ENCODE measurements around the gene ONECUT3. TPM values are rescaled to one million over a fixed set of nuclear protein-coding genes. Genes with fewer than 3 reads are reported as not detected.

The ONECUT3 gene
- total and polyA plus RNA-seq, 4 donors: not detected

- TF ChIP-seq CTCF (IDR thresholded peaks at IDR 0.05; ENCODE audit: low read depth, low read length, missing input control) (no peak), SP1 (IDR thresholded peaks at IDR 0.05) (no peak), FOXA1 (IDR thresholded peaks at IDR 0.05) (no peak), NR2F2 (IDR thresholded peaks at IDR 0.05) (no peak), JUND (IDR thresholded peaks at IDR 0.05) (no peak)
These were observed 23.8 kb downstream of the ONECUT3 start (continued) for GRCh38 chr19:1777149-1777548.

- no peak overlapping the region for H3K9ac ChIP-seq (ENCODE audit: low read depth in 1 of 2, low read length in 2 of 2)
- H3K9me3 ChIP-seq (ENCODE audit: control insufficient read depth in 4 of 4, low read length in 3 of 4): peaks cover 4 to 11% (median 8%) of the 10 kb centered on the region in 4 donors
- no peak overlapping the region for H3K27ac ChIP-seq (ENCODE audit: low read depth in 1 of 2, low read length in 2 of 2)
- DNase-seq (ENCODE audit: low spot score): no peak
- TF ChIP-seq YY1 (IDR thresholded peaks at IDR 0.05): no peak
- no peak for TF ChIP-seq ATF3 (IDR thresholded peaks at IDR 0.05)
- TF ChIP-seq TAF1 (conservative IDR thresholded peaks at IDR 0.05): no peak
- H3K27me3 ChIP-seq (ENCODE audit: control insufficient read depth in 4 of 4, insufficient read depth in 4 of 4, low read length in 3 of 4): peaks cover 3 to 8% (median 8%) of the 10 kb centered on the region in 4 donors
- H3K4me1 ChIP-seq (ENCODE audit: control insufficient read depth in 4 of 4, insufficient read depth in 4 of 4, low read length in 3 of 4): no peaks in the 10 kb centered on the region
- no peak overlapping the region for H3K4me3 ChIP-seq (ENCODE audit: low read depth in 1 of 3, low read length in 3 of 3)
- WGBS: 40% methylated on average over 16 of the region's 16 CpGs
- no peaks in the 10 kb centered on the region for H3K36me3 ChIP-seq (ENCODE audit: control insufficient read depth in 4 of 4, insufficient read depth in 3 of 4, low read depth in 1 of 4, low read length in 3 of 4)
These were observed 26.3 kb downstream of the ONECUT3 start for GRCh38 chr19:1779574-1779973.

GRCh38 chr19:1780272-1780958, 27.1 kb downstream of the ONECUT3 start:
- Histone ChIP-seq H3K27ac (ENCODE audit: low read depth in 1 of 2, low read length in 2 of 2) (no peak overlapping the region), H3K36me3 (ENCODE audit: control insufficient read depth in 4 of 4, insufficient read depth in 3 of 4, low read depth in 1 of 4, low read length in 3 of 4) (no peaks in the 10 kb centered on the region), H3K4me3 (ENCODE audit: low read depth in 1 of 3, low read length in 3 of 3) (no peak overlapping the region), H3K27me3 (ENCODE audit: control insufficient read depth in 4 of 4, insufficient read depth in 4 of 4, low read length in 3 of 4) (peaks cover 3 to 8% (median 6%) of the 10 kb centered on the region in 4 donors), H3K9me3 (ENCODE audit: control insufficient read depth in 4 of 4, low read length in 3 of 4) (peaks cover 4 to 8% (median 5%) of the 10 kb centered on the region in 4 donors), H3K4me1 (ENCODE audit: control insufficient read depth in 4 of 4, insufficient read depth in 4 of 4, low read length in 3 of 4) (no peaks in the 10 kb centered on the region), H3K9ac (ENCODE audit: low read depth in 1 of 2, low read length in 2 of 2) (no peak overlapping the region)
- DNase-seq (ENCODE audit: low spot score): no peak
- TF ChIP-seq RXRA (IDR thresholded peaks at IDR 0.05) (no peak), ATF3 (IDR thresholded peaks at IDR 0.05) (no peak), EGR1 (IDR thresholded peaks at IDR 0.05; ENCODE audit: low read depth in 2 of 2) (no peak), SP1 (IDR thresholded peaks at IDR 0.05) (no peak), GABPA (IDR thresholded peaks at IDR 0.05 in 1 of 2, conservative IDR thresholded peaks at IDR 0.05 in 1 of 2) (no peak), FOXA1 (IDR thresholded peaks at IDR 0.05) (no peak)
- WGBS: 34% methylated on average over 14 of the region's 14 CpGs

GRCh38 chr19:1782521-1782920, 29.2 kb downstream of the ONECUT3 start:
- Histone ChIP-seq H3K4me3 (ENCODE audit: low read depth in 1 of 3, low read length in 3 of 3) (no peak overlapping the region), H3K4me1 (ENCODE audit: control insufficient read depth in 4 of 4, insufficient read depth in 4 of 4, low read length in 3 of 4) (no peaks in the 10 kb centered on the region), H3K9ac (ENCODE audit: low read depth in 1 of 2, low read length in 2 of 2) (no peak overlapping the region), H3K27me3 (ENCODE audit: control insufficient read depth in 4 of 4, insufficient read depth in 4 of 4, low read length in 3 of 4) (peaks cover 0 to 5% (median under 1%) of the 10 kb centered on the region in 4 donors), H3K27ac (ENCODE audit: low read depth in 1 of 2, low read length in 2 of 2) (no peak overlapping the region), H3K9me3 (ENCODE audit: control insufficient read depth in 4 of 4, low read length in 3 of 4) (peaks cover 4 to 8% (median 5%) of the 10 kb centered on the region in 4 donors), H3K36me3 (ENCODE audit: control insufficient read depth in 4 of 4, insufficient read depth in 3 of 4, low read depth in 1 of 4, low read length in 3 of 4) (no peaks in the 10 kb centered on the region)
- no peak for DNase-seq (ENCODE audit: low spot score)
- WGBS: 78% methylated on average over 7 of the region's 7 CpGs
- no peak for TF ChIP-seq HNF4A (conservative IDR thresholded peaks at IDR 0.05)
- no peak for TF ChIP-seq RXRA (IDR thresholded peaks at IDR 0.05)
- TF ChIP-seq TAF1 (conservative IDR thresholded peaks at IDR 0.05): no peak
- no peak for TF ChIP-seq YY1 (IDR thresholded peaks at IDR 0.05)

Measured in liver (tissue), 9 donors.